ENCODE data around the gene FAM3D.

DNA sequence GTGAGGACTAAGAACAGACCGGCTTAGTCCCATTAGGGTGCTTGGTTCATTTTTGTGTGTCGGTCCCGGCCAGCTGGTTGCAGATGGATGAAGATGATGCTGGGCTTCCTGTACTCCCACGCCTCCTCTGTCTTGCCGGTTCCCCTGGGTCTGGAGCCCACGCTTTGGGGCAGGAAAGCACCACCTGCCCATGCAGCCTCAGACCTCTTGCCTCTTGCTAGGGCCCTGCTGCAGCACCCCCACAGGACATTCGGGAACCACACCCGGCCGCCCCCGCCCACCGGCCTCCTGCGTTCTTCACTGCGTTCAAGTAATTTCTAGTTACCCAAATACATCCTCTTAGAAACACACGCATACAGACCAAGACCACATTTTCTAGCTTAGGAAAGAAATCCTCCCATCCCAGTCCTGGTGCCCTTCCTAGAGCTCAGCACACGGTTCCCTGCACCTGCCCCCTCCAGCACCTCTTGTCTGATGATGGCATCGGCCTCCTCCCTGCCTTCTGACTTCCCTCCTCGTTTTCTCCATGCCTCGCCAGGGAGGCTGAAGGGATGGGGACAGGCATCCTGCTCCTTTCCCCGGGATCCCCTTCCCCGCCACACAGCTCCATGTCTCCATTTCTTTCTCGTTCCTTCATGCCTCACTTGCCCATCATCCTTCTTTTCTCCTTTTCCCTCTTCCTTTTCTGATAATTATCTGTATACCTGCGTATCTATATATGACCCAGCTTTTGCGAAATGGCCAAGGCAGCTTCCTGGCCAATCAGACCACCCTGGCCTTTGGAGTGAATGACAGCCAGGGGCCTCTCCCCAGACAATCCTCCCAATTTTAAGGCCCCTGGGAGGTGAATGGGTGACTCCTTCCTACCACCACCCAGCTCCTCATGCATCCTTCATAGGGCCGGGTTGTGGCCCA is 30.9 kb downstream of the FAM3D start:
- TF ChIP-seq, protein P1, sequence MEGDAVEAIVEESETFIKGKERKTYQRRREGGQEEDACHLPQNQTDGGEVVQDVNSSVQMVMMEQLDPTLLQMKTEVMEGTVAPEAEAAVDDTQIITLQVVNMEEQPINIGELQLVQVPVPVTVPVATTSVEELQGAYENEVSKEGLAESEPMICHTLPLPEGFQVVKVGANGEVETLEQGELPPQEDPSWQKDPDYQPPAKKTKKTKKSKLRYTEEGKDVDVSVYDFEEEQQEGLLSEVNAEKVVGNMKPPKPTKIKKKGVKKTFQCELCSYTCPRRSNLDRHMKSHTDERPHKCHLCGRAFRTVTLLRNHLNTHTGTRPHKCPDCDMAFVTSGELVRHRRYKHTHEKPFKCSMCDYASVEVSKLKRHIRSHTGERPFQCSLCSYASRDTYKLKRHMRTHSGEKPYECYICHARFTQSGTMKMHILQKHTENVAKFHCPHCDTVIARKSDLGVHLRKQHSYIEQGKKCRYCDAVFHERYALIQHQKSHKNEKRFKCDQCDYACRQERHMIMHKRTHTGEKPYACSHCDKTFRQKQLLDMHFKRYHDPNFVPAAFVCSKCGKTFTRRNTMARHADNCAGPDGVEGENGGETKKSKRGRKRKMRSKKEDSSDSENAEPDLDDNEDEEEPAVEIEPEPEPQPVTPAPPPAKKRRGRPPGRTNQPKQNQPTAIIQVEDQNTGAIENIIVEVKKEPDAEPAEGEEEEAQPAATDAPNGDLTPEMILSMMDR (IDR thresholded peaks at IDR 0.05): no peak
- TF ChIP-seq, protein P2, sequence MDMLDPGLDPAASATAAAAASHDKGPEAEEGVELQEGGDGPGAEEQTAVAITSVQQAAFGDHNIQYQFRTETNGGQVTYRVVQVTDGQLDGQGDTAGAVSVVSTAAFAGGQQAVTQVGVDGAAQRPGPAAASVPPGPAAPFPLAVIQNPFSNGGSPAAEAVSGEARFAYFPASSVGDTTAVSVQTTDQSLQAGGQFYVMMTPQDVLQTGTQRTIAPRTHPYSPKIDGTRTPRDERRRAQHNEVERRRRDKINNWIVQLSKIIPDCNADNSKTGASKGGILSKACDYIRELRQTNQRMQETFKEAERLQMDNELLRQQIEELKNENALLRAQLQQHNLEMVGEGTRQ (IDR thresholded peaks at IDR 0.05): no peak
- TF ChIP-seq RCOR1 (IDR thresholded peaks at IDR 0.05; ENCODE audit: low read depth, low read length): no peak
- no peak for TF ChIP-seq POLR2A (IDR thresholded peaks at IDR 0.05; ENCODE audit: low read length)
- TF ChIP-seq GATA3 (IDR thresholded peaks at IDR 0.05; ENCODE audit: borderline replicate concordance): no peak

Data from A549 (cell line).